ENCODE data around the gene WDR20.

WDR20 gene

GRCh38 chr14:102215071-102215470 lies 75.4 kb downstream of the WDR20 start:
- no peak overlapping the region for H3K27ac ChIP-seq
- TF ChIP-seq CTCF (IDR thresholded peaks at IDR 0.05) (no peak), ZFX (IDR thresholded peaks at IDR 0.05; ENCODE audit: borderline replicate concordance) (no peak)

DNA sequence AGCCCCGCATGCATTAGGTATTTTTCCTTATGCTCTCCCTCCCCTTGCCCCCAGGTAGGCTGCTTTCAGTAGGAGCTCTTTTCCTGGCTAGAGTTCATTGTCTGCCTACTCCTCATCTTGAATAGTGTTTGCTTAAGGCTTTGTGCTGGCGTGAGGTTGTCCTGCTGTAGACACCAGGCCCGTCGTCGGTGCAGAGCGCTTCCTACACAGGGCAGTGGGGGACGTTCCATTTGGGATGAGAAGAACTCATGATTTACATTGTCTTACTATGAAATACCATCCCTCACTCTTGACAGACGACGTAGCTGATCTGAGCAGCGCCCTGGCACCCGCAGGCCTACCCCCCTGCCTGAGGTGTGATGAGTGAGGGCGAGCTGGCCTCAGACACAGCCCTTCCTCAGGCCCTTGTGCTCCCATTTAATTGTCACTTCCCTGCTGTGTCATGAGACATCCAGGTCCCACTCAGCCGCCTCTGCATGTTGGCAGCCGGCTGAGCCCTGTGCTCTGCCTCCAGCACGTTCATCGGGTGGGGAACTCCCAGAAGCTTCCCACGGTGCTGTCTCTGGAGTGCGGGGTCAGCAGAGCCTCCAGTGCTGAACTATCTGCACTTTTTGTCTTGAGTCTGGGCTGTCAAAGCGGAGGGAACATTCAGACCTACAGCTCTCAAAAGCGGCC lies 76.0 kb downstream of the WDR20 start:
- no peak overlapping the region for H3K27ac ChIP-seq
- TF ChIP-seq ZFX (IDR thresholded peaks at IDR 0.05; ENCODE audit: borderline replicate concordance), result no peak
- no peak for TF ChIP-seq CTCF (IDR thresholded peaks at IDR 0.05)

GRCh38 chr14:102217399-102217798 lies 77.7 kb downstream of the WDR20 start:
- TF ChIP-seq ZFX (IDR thresholded peaks at IDR 0.05; ENCODE audit: borderline replicate concordance), result no peak
- no peak for TF ChIP-seq CTCF (IDR thresholded peaks at IDR 0.05)

DNA sequence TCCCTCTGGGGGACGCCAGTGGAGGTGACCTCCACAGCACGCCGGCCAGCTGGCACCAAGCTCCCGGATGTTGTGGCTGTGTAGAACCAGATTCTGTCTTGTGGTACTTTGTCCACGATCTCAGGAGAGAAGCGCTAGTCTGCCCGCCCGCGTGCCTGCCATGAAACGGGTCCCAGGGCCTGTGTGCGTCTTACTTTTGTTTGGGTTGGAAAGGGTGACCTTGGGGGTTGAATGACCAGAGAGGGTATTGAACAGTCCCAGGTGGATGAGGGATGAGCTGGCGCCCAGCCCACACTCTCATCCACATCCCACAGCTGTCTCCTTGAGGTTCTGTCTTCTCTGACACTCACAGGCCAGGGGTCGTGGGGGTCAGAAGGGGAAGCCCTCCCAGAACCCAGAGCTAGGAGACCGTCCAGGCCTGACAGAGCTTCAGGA lies 78.3 kb downstream of the WDR20 start:
- no peak overlapping the region for H3K27ac ChIP-seq
- TF ChIP-seq ZFX (IDR thresholded peaks at IDR 0.05; ENCODE audit: borderline replicate concordance) (no peak), CTCF (IDR thresholded peaks at IDR 0.05) (no peak)

More at GRCh38 chr14:102217399-102217798, 77.7 kb downstream of the WDR20 start:
- no peak overlapping the region for H3K27ac ChIP-seq

- H3K27ac ChIP-seq, result no peak overlapping the region
- TF ChIP-seq ZFX (IDR thresholded peaks at IDR 0.05; ENCODE audit: borderline replicate concordance), result no peak
- TF ChIP-seq CTCF (IDR thresholded peaks at IDR 0.05), result no peak
Measured at GRCh38 chr14:102218688-102219087, 79.0 kb downstream of the WDR20 start.

DNA sequence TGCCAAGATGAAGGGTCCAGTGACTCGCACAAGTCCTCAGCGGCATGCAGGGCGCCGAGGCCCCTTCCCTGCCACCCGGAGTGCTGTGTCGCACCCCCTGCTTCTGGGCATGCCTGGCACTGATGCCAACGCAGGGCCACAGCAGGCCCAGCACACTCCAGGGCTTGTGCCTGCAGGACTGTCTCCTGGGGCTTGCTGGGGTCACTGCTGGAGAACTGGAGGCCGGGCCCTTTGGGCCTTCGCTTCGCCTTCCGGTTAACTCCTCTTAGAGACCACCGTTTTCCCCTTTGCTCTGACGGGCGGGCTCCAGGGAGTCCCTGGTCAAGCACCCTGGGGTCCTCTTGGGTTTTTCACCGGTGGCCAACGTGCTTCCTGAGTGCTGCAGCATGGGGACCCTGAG lies 79.6 kb downstream of the WDR20 start:
- H3K27ac ChIP-seq, result no peak overlapping the region
- TF ChIP-seq ZFX (IDR thresholded peaks at IDR 0.05; ENCODE audit: borderline replicate concordance) (no peak), CTCF (IDR thresholded peaks at IDR 0.05) (no peak)

GRCh38 chr14:102220031-102220430 lies 80.3 kb downstream of the WDR20 start:
- TF ChIP-seq CTCF (IDR thresholded peaks at IDR 0.05), result no peak
- no peak for TF ChIP-seq ZFX (IDR thresholded peaks at IDR 0.05; ENCODE audit: borderline replicate concordance)

More at GRCh38 chr14:102220031-102220430, 80.3 kb downstream of the WDR20 start:
- no peak overlapping the region for H3K27ac ChIP-seq
